Pons (tissue), 1 donor: Measurements from ENCODE around the gene CADM2.

ENCODE experiments used
- DNase-seq: peaks from one replicate; pipeline ENCODE4 v3.0.0-alpha.2; 2016; ENCODE audit warnings: low spot score

Gene CADM2

GRCh38 chr3:85189731-85190130 is 230.9 kb downstream of the CADM2 start:
- DNase-seq, result no peak

DNA sequence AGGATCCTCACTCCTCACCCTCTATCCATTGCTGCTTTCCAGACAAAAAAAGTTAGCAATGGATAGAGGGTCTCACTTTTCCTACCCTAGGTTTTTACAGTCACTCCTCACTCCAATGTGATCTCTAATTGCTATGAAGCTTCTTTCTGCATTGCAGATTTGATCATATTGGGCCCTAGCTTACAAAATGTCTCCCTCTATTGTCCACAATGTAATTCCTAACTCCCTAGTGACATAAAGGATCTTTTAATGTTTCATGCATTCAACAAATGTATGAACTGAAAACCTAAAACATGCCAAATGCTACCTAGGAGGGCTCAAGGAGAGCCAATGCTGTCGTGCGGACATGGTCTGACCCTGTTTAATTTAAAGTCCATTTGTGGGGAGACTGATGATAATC is 234.8 kb downstream of the CADM2 start:
- no peak for DNase-seq

GRCh38 chr3:85208650-85209049 is 249.9 kb downstream of the CADM2 start:
- DNase-seq, result no peak

- DNase-seq, result no peak
Measured at GRCh38 chr3:85210540-85210939, 251.8 kb downstream of the CADM2 start.

DNA sequence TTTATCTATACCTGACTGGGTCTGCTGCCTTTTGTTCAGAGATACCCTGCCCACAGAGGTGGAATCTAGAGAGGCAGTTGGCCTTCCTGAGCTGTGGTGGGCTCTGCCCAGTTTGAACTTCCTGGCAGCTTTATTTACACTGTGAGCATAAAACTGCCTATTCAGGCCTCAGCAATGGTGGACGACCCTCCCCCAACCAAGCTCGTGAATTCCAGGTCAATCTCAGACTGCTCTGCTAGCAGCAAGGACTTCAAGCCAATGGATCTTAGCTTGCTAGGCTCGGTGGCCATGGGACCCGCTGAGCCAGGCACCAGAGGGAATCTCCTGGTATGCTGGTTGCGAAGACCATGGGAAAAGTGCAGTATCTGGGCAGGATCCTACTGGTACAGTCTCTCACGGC is 270.2 kb downstream of the CADM2 start:
- no peak for DNase-seq

GRCh38 chr3:85244091-85244490 is 285.3 kb downstream of the CADM2 start:
- no peak for DNase-seq

- DNase-seq, result no peak
Measured at GRCh38 chr3:85244519-85244918, 285.7 kb downstream of the CADM2 start.

- no peak for DNase-seq
Measured at GRCh38 chr3:85251766-85252165, 293.0 kb downstream of the CADM2 start.

DNA sequence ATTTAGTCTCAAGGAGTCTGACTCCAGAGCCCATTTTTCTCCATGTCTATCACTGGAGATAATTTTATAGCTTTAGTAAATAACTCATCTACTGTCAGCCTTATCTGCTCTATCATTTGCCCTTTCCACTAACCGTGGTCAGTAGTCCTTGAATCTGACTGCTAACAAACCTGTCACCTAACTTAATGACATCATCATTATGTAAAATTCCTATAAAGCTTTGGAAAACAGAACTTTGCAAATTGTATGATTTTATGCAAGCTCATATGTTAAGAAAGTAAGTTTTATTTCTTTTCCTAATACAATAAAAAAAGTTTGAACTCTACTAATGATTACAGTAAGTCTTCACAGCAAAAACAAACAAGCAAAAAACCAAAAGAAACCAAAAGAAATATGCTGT is 293.9 kb downstream of the CADM2 start:
- DNase-seq, result no peak

GRCh38 chr3:85254738-85255137 is 295.9 kb downstream of the CADM2 start:
- DNase-seq, result no peak

- no peak for DNase-seq
Measured at GRCh38 chr3:85255949-85256348, 297.2 kb downstream of the CADM2 start.

DNA sequence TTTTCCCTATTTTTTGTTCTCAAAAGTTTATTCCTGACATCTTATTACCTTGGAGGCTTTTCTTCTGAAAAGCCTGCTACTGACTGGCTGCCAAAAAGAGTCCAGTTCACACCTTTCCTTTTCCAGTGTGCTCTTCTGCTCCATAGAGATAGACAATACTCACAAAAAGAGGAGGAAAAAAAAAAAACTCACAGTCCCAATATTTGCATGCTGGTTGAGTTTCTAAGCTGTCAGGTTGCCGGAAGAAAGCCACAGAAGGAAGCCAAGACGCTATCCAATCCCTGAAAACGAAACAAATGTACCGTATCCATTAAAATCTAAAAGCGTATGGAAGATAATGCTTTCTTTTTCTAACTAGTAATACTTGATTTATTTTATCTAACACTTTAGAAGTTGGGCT is 299.5 kb downstream of the CADM2 start:
- peak; percentile 19 for DNase-seq

DNA sequence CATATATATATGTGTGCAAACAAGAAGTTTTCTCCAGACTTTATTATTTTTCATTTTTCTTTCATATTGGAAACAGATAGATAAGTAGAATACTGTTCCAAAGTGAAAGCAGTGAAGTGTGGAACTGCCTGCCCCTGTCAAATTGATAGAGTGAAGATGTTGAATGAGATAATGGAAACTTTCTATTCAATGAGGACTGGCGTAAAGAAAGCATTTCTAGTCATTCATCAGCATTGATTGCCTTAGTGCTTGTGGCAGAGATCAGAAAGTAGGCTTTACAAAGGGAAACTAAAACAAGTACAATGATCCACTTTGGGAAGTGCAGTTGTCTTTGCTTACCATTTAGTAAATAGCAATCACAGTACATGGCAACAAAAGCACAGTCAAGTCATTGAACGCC is 300.0 kb downstream of the CADM2 start:
- DNase-seq, result peak; percentile 46

DNA sequence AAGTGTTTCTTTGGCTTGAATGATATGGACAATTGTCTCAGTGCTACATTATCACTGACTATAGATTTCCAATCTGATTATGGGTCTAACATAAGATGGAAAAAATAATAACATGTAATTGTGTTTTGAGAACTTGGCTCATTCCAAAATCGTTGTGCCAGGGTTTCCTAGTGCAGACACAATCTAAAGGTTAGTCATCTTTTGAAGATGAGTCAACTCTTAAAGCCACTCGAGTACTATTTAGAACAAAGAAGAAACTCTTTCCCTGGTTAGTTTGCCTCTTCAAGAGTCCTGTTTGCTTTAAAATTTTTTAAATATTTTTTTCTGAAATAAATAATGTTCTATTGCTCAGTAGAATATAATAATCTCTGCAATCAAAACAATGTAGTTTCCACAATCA is 301.0 kb downstream of the CADM2 start:
- no peak for DNase-seq

GRCh38 chr3:85264381-85264780 is 305.6 kb downstream of the CADM2 start:
- no peak for DNase-seq

DNA sequence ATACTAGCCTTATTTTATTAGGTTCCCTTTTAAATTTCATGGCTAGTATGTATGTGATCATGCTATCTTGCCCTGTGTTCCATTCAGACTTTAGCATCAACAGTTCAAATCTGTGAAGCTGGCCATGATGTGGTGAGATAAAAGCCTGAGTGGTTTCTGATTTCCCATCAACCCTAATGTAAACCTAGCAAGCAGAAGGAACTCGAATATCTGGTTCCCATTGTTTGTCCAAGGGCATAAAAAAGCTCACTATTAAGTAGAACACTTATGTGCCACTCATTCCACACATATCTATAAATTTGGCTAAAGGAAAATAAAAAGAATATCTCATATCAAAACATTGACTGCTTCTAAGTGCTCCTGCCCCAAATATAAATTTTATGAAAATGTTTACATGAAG is 311.7 kb downstream of the CADM2 start:
- DNase-seq, result no peak

GRCh38 chr3:85271911-85272310 is 313.1 kb downstream of the CADM2 start:
- no peak for DNase-seq

- no peak for DNase-seq
Measured at GRCh38 chr3:85288257-85288656, 329.5 kb downstream of the CADM2 start.

GRCh38 chr3:85297291-85297690 is 338.5 kb downstream of the CADM2 start:
- DNase-seq, result no peak

GRCh38 chr3:85298032-85298431 is 339.2 kb downstream of the CADM2 start:
- no peak for DNase-seq

DNA sequence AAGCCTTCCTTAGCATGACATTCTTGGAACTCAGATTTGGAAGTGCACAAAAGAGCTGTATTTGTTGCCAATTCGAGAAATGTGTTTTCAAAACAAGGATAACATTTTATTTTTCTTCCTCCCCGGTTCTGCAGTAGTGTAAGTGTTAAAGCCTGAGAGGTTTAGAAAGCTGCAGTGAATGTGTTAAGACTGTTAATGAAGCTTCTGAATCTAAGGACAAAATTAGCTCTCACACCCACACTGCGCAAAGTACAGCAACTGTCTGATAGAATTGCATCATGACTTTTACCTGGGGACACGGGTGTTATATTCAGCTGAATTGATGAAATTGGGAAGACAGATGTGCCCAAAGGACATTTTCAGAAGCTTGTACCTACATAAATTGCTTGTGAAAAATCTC is 344.4 kb downstream of the CADM2 start:
- peak; percentile 79 for DNase-seq

DNA sequence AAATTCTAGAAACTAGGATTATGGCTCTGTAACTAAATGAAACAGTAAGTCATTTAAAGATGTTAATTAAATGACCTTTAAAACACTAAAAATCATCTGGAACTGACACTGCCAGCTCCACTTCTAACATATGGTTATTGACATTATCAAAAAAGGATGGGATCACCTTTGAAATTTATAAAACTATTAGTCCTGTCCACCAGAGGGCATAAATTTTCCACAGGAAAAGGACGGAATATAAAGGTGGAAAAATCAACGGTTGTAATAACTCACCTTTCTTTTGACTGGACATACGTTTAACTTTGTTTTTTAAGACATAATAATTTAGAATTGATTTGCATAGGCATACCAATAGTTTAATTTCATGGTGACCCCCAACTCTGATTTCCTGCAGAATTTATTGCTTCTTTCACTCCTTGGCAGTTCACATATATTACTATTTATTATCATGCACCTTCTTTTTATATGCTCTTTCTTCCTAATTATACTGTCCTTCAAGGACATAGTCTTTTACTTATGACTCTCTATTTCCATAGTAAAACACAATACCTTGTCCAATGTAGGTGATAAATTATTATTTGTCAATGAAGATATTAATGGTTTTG is 345.7 kb downstream of the CADM2 start:
- no peak for DNase-seq

- DNase-seq, result no peak
Measured at GRCh38 chr3:85312331-85312730, 353.5 kb downstream of the CADM2 start.

- no peak for DNase-seq
Measured at GRCh38 chr3:85313380-85313779, 354.6 kb downstream of the CADM2 start.

GRCh38 chr3:85316252-85316651 is 357.5 kb downstream of the CADM2 start:
- peak; percentile 66 for DNase-seq
